ENCODE data around the gene PRKCSH.

- TF ChIP-seq, protein P1, sequence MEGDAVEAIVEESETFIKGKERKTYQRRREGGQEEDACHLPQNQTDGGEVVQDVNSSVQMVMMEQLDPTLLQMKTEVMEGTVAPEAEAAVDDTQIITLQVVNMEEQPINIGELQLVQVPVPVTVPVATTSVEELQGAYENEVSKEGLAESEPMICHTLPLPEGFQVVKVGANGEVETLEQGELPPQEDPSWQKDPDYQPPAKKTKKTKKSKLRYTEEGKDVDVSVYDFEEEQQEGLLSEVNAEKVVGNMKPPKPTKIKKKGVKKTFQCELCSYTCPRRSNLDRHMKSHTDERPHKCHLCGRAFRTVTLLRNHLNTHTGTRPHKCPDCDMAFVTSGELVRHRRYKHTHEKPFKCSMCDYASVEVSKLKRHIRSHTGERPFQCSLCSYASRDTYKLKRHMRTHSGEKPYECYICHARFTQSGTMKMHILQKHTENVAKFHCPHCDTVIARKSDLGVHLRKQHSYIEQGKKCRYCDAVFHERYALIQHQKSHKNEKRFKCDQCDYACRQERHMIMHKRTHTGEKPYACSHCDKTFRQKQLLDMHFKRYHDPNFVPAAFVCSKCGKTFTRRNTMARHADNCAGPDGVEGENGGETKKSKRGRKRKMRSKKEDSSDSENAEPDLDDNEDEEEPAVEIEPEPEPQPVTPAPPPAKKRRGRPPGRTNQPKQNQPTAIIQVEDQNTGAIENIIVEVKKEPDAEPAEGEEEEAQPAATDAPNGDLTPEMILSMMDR (conservative IDR thresholded peaks at IDR 0.05; ENCODE audit: low read length), result no peak
- TF ChIP-seq EZH2phosphoT487 (IDR thresholded peaks at IDR 0.05; ENCODE audit: borderline replicate concordance, low read depth, low read length), result no peak
Observed at GRCh38 chr19:11479090-11479897, 43.9 kb downstream of the PRKCSH start.
